HG03159 (cell line): ENCODE measurements around the gene GJC2.
"Not testable (repeated sequence)": the region's sequence is repeated elsewhere in the genome, so short reads cannot be mapped to it uniquely, and the experiment has no call there.

ENCODE experiments used
- ATAC-seq: cut with Tn5 transposase; IDR thresholded peaks from one replicate; pipeline ENCODE4 v1.9.1; 2021; ENCODE audit warnings: mild to moderate bottlenecking, moderate library complexity; ENCODE audit not compliant: unreplicated experiment

GJC2 gene

GRCh38 chr1:228184152-228184551 is 34.4 kb downstream of the GJC2 start:
- no peak for ATAC-seq

- no peak for ATAC-seq
Observed at GRCh38 chr1:228185641-228185965, 35.9 kb downstream of the GJC2 start.

GRCh38 chr1:228188249-228188648 is 38.5 kb downstream of the GJC2 start:
- ATAC-seq = not testable (repeated sequence)

GRCh38 chr1:228190182-228190581 is 40.5 kb downstream of the GJC2 start:
- no peak for ATAC-seq

GRCh38 chr1:228190778-228191177 is 41.0 kb downstream of the GJC2 start:
- ATAC-seq = no peak

GRCh38 chr1:228194436-228194835 is 44.7 kb downstream of the GJC2 start:
- ATAC-seq = no peak

- ATAC-seq = no peak
Observed at GRCh38 chr1:228194921-228195812, 45.4 kb downstream of the GJC2 start.

GRCh38 chr1:228197555-228198147 is 47.9 kb downstream of the GJC2 start:
- no peak for ATAC-seq

- no peak for ATAC-seq
Observed at GRCh38 chr1:228198977-228199590, 49.4 kb downstream of the GJC2 start.

GRCh38 chr1:228204958-228205357 is 55.2 kb downstream of the GJC2 start:
- no peak for ATAC-seq

- no peak for ATAC-seq
Observed at GRCh38 chr1:228205526-228206436, 56.1 kb downstream of the GJC2 start.

GRCh38 chr1:228206582-228207351 is 57.0 kb downstream of the GJC2 start:
- ATAC-seq = no peak

GRCh38 chr1:228207381-228207810 is 57.7 kb downstream of the GJC2 start:
- no peak for ATAC-seq

- no peak for ATAC-seq
Observed at GRCh38 chr1:228207851-228208821, 58.4 kb downstream of the GJC2 start, which contains the start of gene OBSCN. TSS of gene OBSCN (plus strand) at chr1:228208044. CDS start at chr1:228211784, 3,740 bp downstream.

GRCh38 chr1:228208831-228209551 is 59.3 kb downstream of the GJC2 start:
- ATAC-seq = no peak
